Nephron (organoid): ENCODE results near the gene MAP3K21.
A peak's percentile ranks its signal among the peaks of the same experiment; 100 is the strongest.

Experiments used
- H3K27ac Mint-ChIP-seq, 3 experiments: 2 replicates each; pipeline ENCODE4 v1.8.0; 2020; ENCODE audit warnings: mixed read lengths in 3 of 3, mild to moderate bottlenecking in 2 of 3, moderate library complexity in 1 of 3
- H3K27me3 Mint-ChIP-seq: 2 replicates; pipeline ENCODE4 v1.8.0; 2021; ENCODE audit warnings: low read depth, mild to moderate bottlenecking, moderate library complexity, mixed read lengths
- H3K36me3 Mint-ChIP-seq: 2 replicates; pipeline ENCODE4 v1.8.0; 2020; ENCODE audit warnings: low read depth, mixed read lengths
- H3K4me1 Mint-ChIP-seq: 2 replicates; pipeline ENCODE4 v1.8.0; 2020; ENCODE audit warnings: mixed read lengths
- H3K4me3 Mint-ChIP-seq, 3 experiments: 2 replicates each; pipeline ENCODE4 v1.8.0; 2020; ENCODE audit warnings: mild to moderate bottlenecking in 3 of 3, mixed read lengths in 3 of 3, moderate library complexity in 2 of 3
- H3K9me3 Mint-ChIP-seq: 2 replicates; pipeline ENCODE4 v1.8.0; 2020; ENCODE audit warnings: mixed read lengths
- TF ChIP-seq, protein P1 (sequence below), 3 experiments: fragments of 200-600 bp; sonication (generic); IDR thresholded peaks; one replicate each; pipeline ENCODE4 v1.5.0; 2021; ENCODE audit warnings: antibody characterized with exemption in 3 of 3; ENCODE audit not compliant: unreplicated experiment in 3 of 3

Gene MAP3K21

GRCh38 chr1:233376382-233377110, 49.0 kb downstream of the MAP3K21 start:
- Mint-ChIP-seq H3K4me3 (no peak overlapping the region), H3K27me3 (no peaks in the 10 kb centered on the region), H3K4me1 (no peaks in the 10 kb centered on the region), H3K36me3 (peaks cover 9% of the 10 kb centered on the region), H3K9me3 (peaks cover 5% of the 10 kb centered on the region), H3K27ac (peak overlapping the region in 2 of 3 experiments; percentile 2 to 8)
- TF ChIP-seq, protein P1, sequence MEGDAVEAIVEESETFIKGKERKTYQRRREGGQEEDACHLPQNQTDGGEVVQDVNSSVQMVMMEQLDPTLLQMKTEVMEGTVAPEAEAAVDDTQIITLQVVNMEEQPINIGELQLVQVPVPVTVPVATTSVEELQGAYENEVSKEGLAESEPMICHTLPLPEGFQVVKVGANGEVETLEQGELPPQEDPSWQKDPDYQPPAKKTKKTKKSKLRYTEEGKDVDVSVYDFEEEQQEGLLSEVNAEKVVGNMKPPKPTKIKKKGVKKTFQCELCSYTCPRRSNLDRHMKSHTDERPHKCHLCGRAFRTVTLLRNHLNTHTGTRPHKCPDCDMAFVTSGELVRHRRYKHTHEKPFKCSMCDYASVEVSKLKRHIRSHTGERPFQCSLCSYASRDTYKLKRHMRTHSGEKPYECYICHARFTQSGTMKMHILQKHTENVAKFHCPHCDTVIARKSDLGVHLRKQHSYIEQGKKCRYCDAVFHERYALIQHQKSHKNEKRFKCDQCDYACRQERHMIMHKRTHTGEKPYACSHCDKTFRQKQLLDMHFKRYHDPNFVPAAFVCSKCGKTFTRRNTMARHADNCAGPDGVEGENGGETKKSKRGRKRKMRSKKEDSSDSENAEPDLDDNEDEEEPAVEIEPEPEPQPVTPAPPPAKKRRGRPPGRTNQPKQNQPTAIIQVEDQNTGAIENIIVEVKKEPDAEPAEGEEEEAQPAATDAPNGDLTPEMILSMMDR (IDR thresholded peaks at IDR 0.05; ENCODE audit: unreplicated experiment in 3 of 3), result peak in 1 of 3 experiments; percentile 8

DNA sequence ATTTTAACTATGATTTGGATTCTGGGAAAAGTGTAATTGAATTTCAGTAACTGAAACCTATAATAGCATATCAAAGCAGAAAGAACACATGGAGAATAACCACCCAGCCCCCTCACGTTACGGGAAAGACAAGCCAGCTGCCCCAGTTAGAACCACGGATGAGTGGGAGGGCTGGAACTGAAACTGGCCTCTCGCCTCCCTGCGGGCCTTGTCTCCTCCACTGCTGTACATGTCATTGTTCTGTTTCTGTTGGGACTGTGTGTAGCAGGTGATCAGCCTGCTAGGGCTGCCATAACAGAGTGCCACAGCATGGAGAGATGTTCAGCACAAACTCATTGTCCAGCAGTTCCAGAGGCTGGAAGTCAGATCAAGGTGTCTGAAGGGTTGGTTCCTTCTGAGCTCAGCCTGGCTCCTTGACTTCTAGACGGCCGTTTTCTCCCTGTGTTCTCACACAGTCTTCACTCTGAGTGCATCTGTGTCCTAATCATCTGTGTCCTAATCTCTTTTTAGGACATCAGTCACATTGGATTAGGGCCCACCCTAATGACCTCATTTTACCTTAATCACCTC, 52.4 kb downstream of the MAP3K21 start:
- H3K4me1 Mint-ChIP-seq, result no peaks in the 10 kb centered on the region
- H3K36me3 Mint-ChIP-seq, result peaks cover 32% of the 10 kb centered on the region
- TF ChIP-seq, protein P1 (IDR thresholded peaks at IDR 0.05; ENCODE audit: unreplicated experiment in 3 of 3), result no peak
- H3K27ac Mint-ChIP-seq, result no peak overlapping the region
- no peaks in the 10 kb centered on the region for H3K27me3 Mint-ChIP-seq
- peaks cover 15% of the 10 kb centered on the region for H3K9me3 Mint-ChIP-seq
- H3K4me3 Mint-ChIP-seq, result no peak overlapping the region

DNA sequence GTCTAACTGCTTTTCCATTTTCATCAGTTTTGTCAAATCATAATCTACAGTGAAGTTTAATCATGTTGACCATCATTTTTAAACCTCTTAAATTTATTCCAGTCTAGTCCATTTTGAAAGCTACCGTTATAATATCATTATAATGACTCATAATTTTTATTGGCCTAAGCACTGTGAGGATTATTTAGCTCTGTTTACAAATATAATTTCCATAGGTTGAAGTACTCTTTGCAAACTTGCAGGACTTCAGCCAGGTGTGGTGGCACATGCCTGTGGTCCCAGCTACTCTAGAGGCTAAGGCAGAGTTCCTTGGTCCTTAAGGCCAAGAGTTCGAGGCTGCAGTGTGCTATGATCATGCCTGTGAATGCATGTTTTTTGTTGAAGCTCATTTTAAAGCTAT, 54.3 kb downstream of the MAP3K21 start:
- Mint-ChIP-seq H3K36me3 (peaks cover 32% of the 10 kb centered on the region), H3K27ac (no peak overlapping the region), H3K4me3 (no peak overlapping the region), H3K9me3 (peaks cover 15% of the 10 kb centered on the region), H3K4me1 (no peaks in the 10 kb centered on the region), H3K27me3 (no peaks in the 10 kb centered on the region)
- TF ChIP-seq, protein P1 (IDR thresholded peaks at IDR 0.05; ENCODE audit: unreplicated experiment in 3 of 3), result no peak

DNA sequence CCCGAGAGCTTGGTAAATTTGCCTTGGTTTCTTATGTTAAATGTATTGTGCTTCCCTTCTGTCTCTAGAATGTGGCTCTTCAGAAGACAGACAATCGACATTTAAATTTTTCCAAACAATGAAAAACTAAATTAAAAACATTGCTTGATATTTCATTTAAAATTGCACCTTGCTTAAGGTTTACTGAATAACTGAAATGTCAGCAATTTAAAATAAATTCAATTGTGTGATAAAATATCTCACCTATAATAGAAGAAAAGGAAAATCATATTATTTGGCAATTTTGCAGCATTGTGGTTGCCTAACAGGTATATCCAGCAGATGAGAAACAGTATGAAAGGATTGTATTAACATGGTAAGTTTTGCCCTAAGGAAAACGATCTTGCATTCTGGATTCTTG, 56.5 kb downstream of the MAP3K21 start:
- peaks cover 6% of the 10 kb centered on the region for H3K27me3 Mint-ChIP-seq
- no peak overlapping the region for H3K27ac Mint-ChIP-seq
- TF ChIP-seq, protein P1 (IDR thresholded peaks at IDR 0.05; ENCODE audit: unreplicated experiment in 3 of 3), result no peak
- H3K9me3 Mint-ChIP-seq, result peaks cover 23% of the 10 kb centered on the region
- H3K36me3 Mint-ChIP-seq, result peaks cover 32% of the 10 kb centered on the region
- no peak overlapping the region for H3K4me3 Mint-ChIP-seq
- no peaks in the 10 kb centered on the region for H3K4me1 Mint-ChIP-seq

- Mint-ChIP-seq H3K4me1 (peaks cover 2% of the 10 kb centered on the region), H3K4me3 (no peak overlapping the region), H3K27ac (no peak overlapping the region), H3K27me3 (peaks cover 6% of the 10 kb centered on the region), H3K36me3 (peaks cover 23% of the 10 kb centered on the region), H3K9me3 (peaks cover 21% of the 10 kb centered on the region)
- TF ChIP-seq, protein P1 (IDR thresholded peaks at IDR 0.05; ENCODE audit: unreplicated experiment in 3 of 3), result no peak
These were observed 58.8 kb downstream of the MAP3K21 start for GRCh38 chr1:233386336-233386735.

DNA sequence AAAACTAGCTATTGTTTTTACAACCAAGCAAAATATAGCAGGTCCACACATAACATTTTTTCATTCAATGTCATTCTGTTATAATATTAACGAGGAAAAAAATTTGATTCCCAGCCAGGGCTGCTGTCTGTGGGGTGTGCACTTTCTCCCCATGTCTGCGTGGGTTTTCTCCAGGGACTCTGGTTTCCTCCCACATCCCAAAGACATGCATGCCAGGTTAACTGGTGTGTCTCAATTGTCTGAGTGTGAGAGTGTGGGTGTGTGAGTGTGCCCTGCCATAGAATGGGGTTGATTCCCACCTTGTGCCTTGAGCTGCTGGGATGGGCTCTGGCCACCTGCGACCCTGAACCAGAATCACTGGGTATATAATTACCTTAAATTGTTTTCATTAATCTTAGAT, 60.1 kb downstream of the MAP3K21 start:
- peaks cover 21% of the 10 kb centered on the region for H3K9me3 Mint-ChIP-seq
- H3K4me3 Mint-ChIP-seq, result no peak overlapping the region
- H3K36me3 Mint-ChIP-seq, result peaks cover 18% of the 10 kb centered on the region
- TF ChIP-seq, protein P1 (IDR thresholded peaks at IDR 0.05; ENCODE audit: unreplicated experiment in 3 of 3), result no peak
- peaks cover 6% of the 10 kb centered on the region for H3K27me3 Mint-ChIP-seq
- H3K27ac Mint-ChIP-seq, result no peak overlapping the region
- peaks cover 5% of the 10 kb centered on the region for H3K4me1 Mint-ChIP-seq
